ENCODE results near the gene SHPK. TPM values are rescaled to one million over a fixed set of nuclear protein-coding genes. Genes with fewer than 3 reads are reported as not detected.
A peak's percentile ranks its signal among the peaks of the same experiment; 100 is the strongest.

Gene SHPK
- total RNA-seq, 1 donor from 2014 or later = 35.5 TPM

GRCh38 chr17:3675886-3676285, 39.8 kb upstream of the SHPK start:
- Mint-ChIP-seq H3K27ac (ENCODE audit: unreplicated experiment) (peak overlapping the region; percentile 28), H3K4me3 (ENCODE audit: unreplicated experiment) (no peak overlapping the region), H3K9me3 (ENCODE audit: unreplicated experiment) (no peaks in the 10 kb centered on the region), H3K4me1 (ENCODE audit: low read depth, unreplicated experiment) (no peaks in the 10 kb centered on the region), H3K27me3 (ENCODE audit: unreplicated experiment) (peaks cover 2% of the 10 kb centered on the region), H3K36me3 (ENCODE audit: unreplicated experiment) (no peaks in the 10 kb centered on the region)
- no peak for DNase-seq
- TF ChIP-seq CTCF (IDR thresholded peaks at IDR 0.05; ENCODE audit: partially characterized antibody, unreplicated experiment) = no peak

- TF ChIP-seq CTCF (IDR thresholded peaks at IDR 0.05; ENCODE audit: partially characterized antibody, unreplicated experiment) = no peak
- H3K4me1 Mint-ChIP-seq (ENCODE audit: low read depth, unreplicated experiment) = peaks cover 4% of the 10 kb centered on the region
- H3K27me3 Mint-ChIP-seq (ENCODE audit: unreplicated experiment) = peaks cover 6% of the 10 kb centered on the region
- no peak overlapping the region for H3K27ac Mint-ChIP-seq (ENCODE audit: unreplicated experiment)
- no peaks in the 10 kb centered on the region for H3K36me3 Mint-ChIP-seq (ENCODE audit: unreplicated experiment)
- H3K9me3 Mint-ChIP-seq (ENCODE audit: unreplicated experiment) = peaks cover 4% of the 10 kb centered on the region
- H3K4me3 Mint-ChIP-seq (ENCODE audit: unreplicated experiment) = no peak overlapping the region
- no peak for DNase-seq
Observed at GRCh38 chr17:3672571-3672970, 36.5 kb upstream of the SHPK start.

- H3K9me3 Mint-ChIP-seq (ENCODE audit: unreplicated experiment) = peaks cover 15% of the 10 kb centered on the region
- H3K27ac Mint-ChIP-seq (ENCODE audit: unreplicated experiment) = peak overlapping the region; percentile 91
- peaks cover 13% of the 10 kb centered on the region for H3K27me3 Mint-ChIP-seq (ENCODE audit: unreplicated experiment)
- TF ChIP-seq CTCF (IDR thresholded peaks at IDR 0.05; ENCODE audit: partially characterized antibody, unreplicated experiment) = no peak
- peaks cover 17% of the 10 kb centered on the region for H3K4me1 Mint-ChIP-seq (ENCODE audit: low read depth, unreplicated experiment)
- H3K4me3 Mint-ChIP-seq (ENCODE audit: unreplicated experiment) = peak overlapping the region; percentile 96
- H3K36me3 Mint-ChIP-seq (ENCODE audit: unreplicated experiment) = no peaks in the 10 kb centered on the region
- no peak for DNase-seq
Observed at GRCh38 chr17:3669548-3669947, 33.5 kb upstream of the SHPK start.

GRCh38 chr17:3669085-3669347, 33.0 kb upstream of the SHPK start:
- Mint-ChIP-seq H3K27me3 (ENCODE audit: unreplicated experiment) (peaks cover 18% of the 10 kb centered on the region), H3K4me3 (ENCODE audit: unreplicated experiment) (peak overlapping the region; percentile 96), H3K4me1 (ENCODE audit: low read depth, unreplicated experiment) (peaks cover 23% of the 10 kb centered on the region), H3K9me3 (ENCODE audit: unreplicated experiment) (peaks cover 20% of the 10 kb centered on the region), H3K27ac (ENCODE audit: unreplicated experiment) (peak overlapping the region; percentile 91), H3K36me3 (ENCODE audit: unreplicated experiment) (no peaks in the 10 kb centered on the region)
- no peak for TF ChIP-seq CTCF (IDR thresholded peaks at IDR 0.05; ENCODE audit: partially characterized antibody, unreplicated experiment)
- no peak for DNase-seq

- DNase-seq = peak; percentile 99
- H3K36me3 Mint-ChIP-seq (ENCODE audit: unreplicated experiment) = no peaks in the 10 kb centered on the region
- H3K9me3 Mint-ChIP-seq (ENCODE audit: unreplicated experiment) = peaks cover 23% of the 10 kb centered on the region
- H3K4me3 Mint-ChIP-seq (ENCODE audit: unreplicated experiment) = peak within 1 kb of the TSS; percentile 96
- peaks cover 25% of the 10 kb centered on the region for H3K4me1 Mint-ChIP-seq (ENCODE audit: low read depth, unreplicated experiment)
- H3K27ac Mint-ChIP-seq (ENCODE audit: unreplicated experiment) = peak within 1 kb of the TSS; percentile 93
- peaks cover 18% of the 10 kb centered on the region for H3K27me3 Mint-ChIP-seq (ENCODE audit: unreplicated experiment)
- TF ChIP-seq CTCF (IDR thresholded peaks at IDR 0.05; ENCODE audit: partially characterized antibody, unreplicated experiment) = no peak
Observed at GRCh38 chr17:3668279-3669084, 32.4 kb upstream of the SHPK start, which contains the start of the genes EMC6 and TAX1BP3. Gene EMC6 (plus strand): TSS chr17:3668812. CDS start chr17:3669147, 335 bp downstream. Gene TAX1BP3 (minus strand): TSS chr17:3668578. CDS start chr17:3668526, 52 bp downstream.

All from glutamatergic neuron (in vitro differentiated cells).